SK-N-SH treated with all-trans-retinoic acid at 6 μM for 48 hours (cell line): Measurements from ENCODE around the gene EVC.

Source experiments
- ESRRG ChIP-seq: fragments of 250-450 bp; sonication (Bioruptor Pico); IDR thresholded peaks from 2 replicates; pipeline ENCODE4 v1.6.1; 2021; ENCODE audit warnings: mild to moderate bottlenecking
- OSR1 ChIP-seq: fragments of 250-450 bp; sonication (Bioruptor Pico); IDR thresholded peaks from 2 replicates; pipeline ENCODE4 v1.8.0; 2022; ENCODE audit warnings: moderate library complexity, mild to moderate bottlenecking, inconsistent platforms
- RARB ChIP-seq: fragments of 250-450 bp; sonication (Bioruptor Pico); IDR thresholded peaks from 2 replicates; pipeline ENCODE4 v1.8.0; 2021; ENCODE audit warnings: mild to moderate bottlenecking, moderate library complexity
- SNAI2 ChIP-seq: fragments of 250-450 bp; sonication (Bioruptor Pico); IDR thresholded peaks from 2 replicates; pipeline ENCODE4 v1.5.0; 2020; ENCODE audit warnings: mild to moderate bottlenecking, moderate library complexity
- TOX ChIP-seq: fragments of 250-450 bp; sonication (Bioruptor Pico); IDR thresholded peaks from 2 replicates; pipeline ENCODE4 v1.8.0; 2021; ENCODE audit warnings: mild to moderate bottlenecking, moderate library complexity, borderline replicate concordance
- ZFP3 ChIP-seq: fragments of 250-450 bp; sonication (Bioruptor Pico); IDR thresholded peaks from 2 replicates; pipeline ENCODE4 v1.5.0; 2020; ENCODE audit warnings: mild to moderate bottlenecking, moderate library complexity
- ZFP30 ChIP-seq: fragments of 450-650 bp; formaldehyde crosslinking; IDR thresholded peaks from 2 replicates; pipeline ENCODE4 v1.5.0; 2022; ENCODE audit warnings: mild to moderate bottlenecking, moderate library complexity
- ZNF8 ChIP-seq: fragments of 450-650 bp; formaldehyde crosslinking; IDR thresholded peaks from 2 replicates; pipeline ENCODE4 v1.5.0; 2020; ENCODE audit warnings: mild to moderate bottlenecking, moderate library complexity
- TF ChIP-seq, protein P1 (sequence below): fragments of 250-450 bp; sonication (Bioruptor Pico); IDR thresholded peaks from 2 replicates; pipeline ENCODE4 v1.5.0; 2020; ENCODE audit warnings: mild to moderate bottlenecking, moderate library complexity
- TF ChIP-seq, protein P2 (sequence below): fragments of 250-450 bp; sonication (Bioruptor Pico); IDR thresholded peaks from 2 replicates; pipeline ENCODE4 v1.5.1; 2020; ENCODE audit warnings: low read depth, mild to moderate bottlenecking, moderate library complexity
- TF ChIP-seq, protein P3 (sequence below): fragments of 250-450 bp; sonication (Bioruptor Pico); IDR thresholded peaks from 2 replicates; pipeline ENCODE4 v1.5.1; 2021; ENCODE audit warnings: mild to moderate bottlenecking, moderate library complexity
- TF ChIP-seq, protein P4 (sequence below): fragments of 250-450 bp; sonication (Bioruptor Pico); IDR thresholded peaks from 2 replicates; pipeline ENCODE4 v1.8.0; 2020; ENCODE audit warnings: mild to moderate bottlenecking, moderate library complexity, borderline replicate concordance

DNA sequence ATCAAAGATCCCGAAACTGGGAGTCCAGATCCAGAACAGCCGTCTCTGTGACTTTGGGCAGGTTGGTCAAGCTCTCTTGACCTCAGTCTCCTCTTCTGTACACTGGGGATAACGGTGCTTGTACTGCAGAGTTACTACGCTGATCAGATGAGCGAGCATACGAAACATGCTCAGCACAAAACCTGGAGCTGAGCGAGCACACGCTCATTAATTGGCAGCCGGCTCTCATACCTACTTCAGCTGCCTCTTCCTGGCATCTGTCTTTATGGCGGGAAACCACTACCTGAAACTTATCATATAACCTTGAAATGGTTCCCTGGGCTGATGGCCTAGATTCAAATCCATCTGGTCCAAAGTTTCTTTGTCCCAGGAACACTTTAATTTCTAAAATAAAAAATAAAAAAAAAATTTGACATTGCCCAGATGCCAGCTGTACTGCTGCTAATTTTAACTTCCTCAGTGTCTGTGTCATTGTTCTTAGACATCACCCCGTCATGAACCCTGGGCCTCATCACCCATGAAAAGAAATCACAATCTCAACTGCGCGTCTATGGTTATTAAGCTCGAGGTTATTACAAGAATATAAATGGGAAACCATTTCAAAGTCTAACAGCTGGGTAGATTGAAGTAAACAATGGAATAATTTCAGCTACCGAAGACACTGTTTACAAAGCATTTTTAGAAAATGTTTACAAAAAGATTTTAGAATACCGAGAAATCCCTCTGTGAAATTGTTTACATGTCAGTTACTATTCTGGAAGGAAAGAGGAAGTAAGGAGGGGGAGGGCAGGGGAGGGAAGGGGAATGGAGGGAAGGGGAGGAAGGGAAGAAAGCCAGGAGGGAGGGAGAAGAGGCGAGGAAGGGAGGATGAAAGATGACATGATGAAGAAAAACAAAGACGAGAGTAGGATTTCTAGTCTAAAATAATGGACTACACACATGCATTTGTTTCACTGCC is 132.9 kb downstream of the EVC start:
- TF ChIP-seq ZNF8 (CRISPR knock-in tag) (no peak), SNAI2 (CRISPR knock-in tag) (no peak), OSR1 (CRISPR knock-in tag) (no peak), ZFP3 (CRISPR knock-in tag) (no peak), ESRRG (CRISPR knock-in tag) (no peak), ZFP30 (CRISPR knock-in tag) (no peak), RARB (CRISPR knock-in tag) (no peak), TOX (CRISPR knock-in tag) (no peak)
- TF ChIP-seq, protein P1, sequence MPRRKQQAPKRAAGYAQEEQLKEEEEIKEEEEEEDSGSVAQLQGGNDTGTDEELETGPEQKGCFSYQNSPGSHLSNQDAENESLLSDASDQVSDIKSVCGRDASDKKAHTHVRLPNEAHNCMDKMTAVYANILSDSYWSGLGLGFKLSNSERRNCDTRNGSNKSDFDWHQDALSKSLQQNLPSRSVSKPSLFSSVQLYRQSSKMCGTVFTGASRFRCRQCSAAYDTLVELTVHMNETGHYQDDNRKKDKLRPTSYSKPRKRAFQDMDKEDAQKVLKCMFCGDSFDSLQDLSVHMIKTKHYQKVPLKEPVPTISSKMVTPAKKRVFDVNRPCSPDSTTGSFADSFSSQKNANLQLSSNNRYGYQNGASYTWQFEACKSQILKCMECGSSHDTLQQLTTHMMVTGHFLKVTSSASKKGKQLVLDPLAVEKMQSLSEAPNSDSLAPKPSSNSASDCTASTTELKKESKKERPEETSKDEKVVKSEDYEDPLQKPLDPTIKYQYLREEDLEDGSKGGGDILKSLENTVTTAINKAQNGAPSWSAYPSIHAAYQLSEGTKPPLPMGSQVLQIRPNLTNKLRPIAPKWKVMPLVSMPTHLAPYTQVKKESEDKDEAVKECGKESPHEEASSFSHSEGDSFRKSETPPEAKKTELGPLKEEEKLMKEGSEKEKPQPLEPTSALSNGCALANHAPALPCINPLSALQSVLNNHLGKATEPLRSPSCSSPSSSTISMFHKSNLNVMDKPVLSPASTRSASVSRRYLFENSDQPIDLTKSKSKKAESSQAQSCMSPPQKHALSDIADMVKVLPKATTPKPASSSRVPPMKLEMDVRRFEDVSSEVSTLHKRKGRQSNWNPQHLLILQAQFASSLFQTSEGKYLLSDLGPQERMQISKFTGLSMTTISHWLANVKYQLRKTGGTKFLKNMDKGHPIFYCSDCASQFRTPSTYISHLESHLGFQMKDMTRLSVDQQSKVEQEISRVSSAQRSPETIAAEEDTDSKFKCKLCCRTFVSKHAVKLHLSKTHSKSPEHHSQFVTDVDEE (CRISPR knock-in tag): no peak
- TF ChIP-seq, protein P2, sequence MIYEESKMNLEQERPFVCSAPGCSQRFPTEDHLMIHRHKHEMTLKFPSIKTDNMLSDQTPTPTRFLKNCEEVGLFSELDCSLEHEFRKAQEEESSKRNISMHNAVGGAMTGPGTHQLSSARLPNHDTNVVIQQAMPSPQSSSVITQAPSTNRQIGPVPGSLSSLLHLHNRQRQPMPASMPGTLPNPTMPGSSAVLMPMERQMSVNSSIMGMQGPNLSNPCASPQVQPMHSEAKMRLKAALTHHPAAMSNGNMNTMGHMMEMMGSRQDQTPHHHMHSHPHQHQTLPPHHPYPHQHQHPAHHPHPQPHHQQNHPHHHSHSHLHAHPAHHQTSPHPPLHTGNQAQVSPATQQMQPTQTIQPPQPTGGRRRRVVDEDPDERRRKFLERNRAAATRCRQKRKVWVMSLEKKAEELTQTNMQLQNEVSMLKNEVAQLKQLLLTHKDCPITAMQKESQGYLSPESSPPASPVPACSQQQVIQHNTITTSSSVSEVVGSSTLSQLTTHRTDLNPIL: no peak
- TF ChIP-seq, protein P3, sequence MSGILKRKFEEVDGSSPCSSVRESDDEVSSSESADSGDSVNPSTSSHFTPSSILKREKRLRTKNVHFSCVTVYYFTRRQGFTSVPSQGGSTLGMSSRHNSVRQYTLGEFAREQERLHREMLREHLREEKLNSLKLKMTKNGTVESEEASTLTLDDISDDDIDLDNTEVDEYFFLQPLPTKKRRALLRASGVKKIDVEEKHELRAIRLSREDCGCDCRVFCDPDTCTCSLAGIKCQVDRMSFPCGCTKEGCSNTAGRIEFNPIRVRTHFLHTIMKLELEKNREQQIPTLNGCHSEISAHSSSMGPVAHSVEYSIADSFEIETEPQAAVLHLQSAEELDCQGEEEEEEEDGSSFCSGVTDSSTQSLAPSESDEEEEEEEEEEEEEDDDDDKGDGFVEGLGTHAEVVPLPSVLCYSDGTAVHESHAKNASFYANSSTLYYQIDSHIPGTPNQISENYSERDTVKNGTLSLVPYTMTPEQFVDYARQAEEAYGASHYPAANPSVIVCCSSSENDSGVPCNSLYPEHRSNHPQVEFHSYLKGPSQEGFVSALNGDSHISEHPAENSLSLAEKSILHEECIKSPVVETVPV: no peak
- TF ChIP-seq, protein P4, sequence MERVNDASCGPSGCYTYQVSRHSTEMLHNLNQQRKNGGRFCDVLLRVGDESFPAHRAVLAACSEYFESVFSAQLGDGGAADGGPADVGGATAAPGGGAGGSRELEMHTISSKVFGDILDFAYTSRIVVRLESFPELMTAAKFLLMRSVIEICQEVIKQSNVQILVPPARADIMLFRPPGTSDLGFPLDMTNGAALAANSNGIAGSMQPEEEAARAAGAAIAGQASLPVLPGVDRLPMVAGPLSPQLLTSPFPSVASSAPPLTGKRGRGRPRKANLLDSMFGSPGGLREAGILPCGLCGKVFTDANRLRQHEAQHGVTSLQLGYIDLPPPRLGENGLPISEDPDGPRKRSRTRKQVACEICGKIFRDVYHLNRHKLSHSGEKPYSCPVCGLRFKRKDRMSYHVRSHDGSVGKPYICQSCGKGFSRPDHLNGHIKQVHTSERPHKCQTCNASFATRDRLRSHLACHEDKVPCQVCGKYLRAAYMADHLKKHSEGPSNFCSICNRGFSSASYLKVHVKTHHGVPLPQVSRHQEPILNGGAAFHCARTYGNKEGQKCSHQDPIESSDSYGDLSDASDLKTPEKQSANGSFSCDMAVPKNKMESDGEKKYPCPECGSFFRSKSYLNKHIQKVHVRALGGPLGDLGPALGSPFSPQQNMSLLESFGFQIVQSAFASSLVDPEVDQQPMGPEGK: no peak
